Loucy (cell line): ENCODE results near the gene ENDOG.

ENCODE experiments used
- EZH2phosphoT487 ChIP-seq: fragments of 200-600 bp; IDR thresholded peaks from 2 replicates; pipeline ENCODE4 v1.6.1; 2018; ENCODE audit warnings: antibody characterized with exemption, mild to moderate bottlenecking, moderate library complexity, borderline replicate concordance
- TF ChIP-seq, protein P1 (sequence below): fragments of 200-600 bp; sonication (generic); conservative IDR thresholded peaks from 2 replicates; pipeline ENCODE4 v1.5.1; 2014; ENCODE audit warnings: mild to moderate bottlenecking, antibody characterized with exemption, low read length

DNA sequence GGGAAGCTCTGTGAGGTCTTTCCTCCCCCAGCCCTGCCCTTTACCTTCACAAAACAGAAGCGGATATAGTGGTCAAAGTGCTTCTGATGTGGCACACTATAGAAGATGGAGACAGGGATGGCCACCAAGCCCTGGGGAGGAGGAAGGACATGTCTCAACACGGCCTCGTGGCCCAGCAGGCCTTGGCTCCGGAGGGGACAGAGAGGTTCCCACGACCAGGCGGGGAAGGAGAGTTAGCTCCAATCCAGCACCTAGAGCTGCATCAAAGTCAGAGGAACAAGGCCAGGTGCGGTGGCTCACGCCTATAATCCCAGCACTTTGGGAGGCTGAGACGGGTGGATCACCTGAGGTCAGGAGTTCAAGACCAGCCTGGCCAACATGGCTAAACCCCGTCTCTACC is 15.4 kb downstream of the ENDOG start:
- TF ChIP-seq EZH2phosphoT487, result no peak
- TF ChIP-seq, protein P1, sequence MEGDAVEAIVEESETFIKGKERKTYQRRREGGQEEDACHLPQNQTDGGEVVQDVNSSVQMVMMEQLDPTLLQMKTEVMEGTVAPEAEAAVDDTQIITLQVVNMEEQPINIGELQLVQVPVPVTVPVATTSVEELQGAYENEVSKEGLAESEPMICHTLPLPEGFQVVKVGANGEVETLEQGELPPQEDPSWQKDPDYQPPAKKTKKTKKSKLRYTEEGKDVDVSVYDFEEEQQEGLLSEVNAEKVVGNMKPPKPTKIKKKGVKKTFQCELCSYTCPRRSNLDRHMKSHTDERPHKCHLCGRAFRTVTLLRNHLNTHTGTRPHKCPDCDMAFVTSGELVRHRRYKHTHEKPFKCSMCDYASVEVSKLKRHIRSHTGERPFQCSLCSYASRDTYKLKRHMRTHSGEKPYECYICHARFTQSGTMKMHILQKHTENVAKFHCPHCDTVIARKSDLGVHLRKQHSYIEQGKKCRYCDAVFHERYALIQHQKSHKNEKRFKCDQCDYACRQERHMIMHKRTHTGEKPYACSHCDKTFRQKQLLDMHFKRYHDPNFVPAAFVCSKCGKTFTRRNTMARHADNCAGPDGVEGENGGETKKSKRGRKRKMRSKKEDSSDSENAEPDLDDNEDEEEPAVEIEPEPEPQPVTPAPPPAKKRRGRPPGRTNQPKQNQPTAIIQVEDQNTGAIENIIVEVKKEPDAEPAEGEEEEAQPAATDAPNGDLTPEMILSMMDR, result no peak
